K562 (cell line): ENCODE data around the gene GRIN1. TPM values are rescaled to one million over a fixed set of nuclear protein-coding genes. Genes with fewer than 3 reads are reported as not detected.

Experiments used
- FOXA1 ChIP-seq: fragments of 450-650 bp; IDR thresholded peaks from 2 replicates; pipeline ENCODE4 v1.6.1; 2016; ENCODE audit warnings: mild to moderate bottlenecking, borderline replicate concordance
- HDAC1 ChIP-seq, 2 experiments: fragments of 450-650 bp; IDR thresholded peaks; 2 replicates each; pipeline ENCODE4 v1.6.1; 2016 to 2017; ENCODE audit warnings: inconsistent platforms in 1 of 2, mild to moderate bottlenecking in 1 of 2, moderate library complexity in 1 of 2
- NRF1 ChIP-seq, 2 experiments: fragments of 450-650 bp; IDR thresholded peaks in 1 of 2; conservative IDR thresholded peaks in 1 of 2; 2 replicates each; pipeline ENCODE4 v1.6.1; 2014; ENCODE audit warnings: mild to moderate bottlenecking in 2 of 2
- TBL1XR1 ChIP-seq, 2 experiments: IDR thresholded peaks; 2 replicates each; pipeline ENCODE4 v1.6.1; 2012; ENCODE audit warnings: improper control_type of control experiment in 2 of 2, low read length in 2 of 2, mild to moderate bottlenecking in 1 of 2
- polyA plus RNA-seq, 8 experiments: library from polyadenylated mRNA; depleted of rRNA in 4 of 8; stranded (reverse) in 5 of 8; unstranded in 3 of 8; fragments of >200 nt; fragmentation: Nextera tagmentation in 2 of 8; fragmentation: Illumina TruSeq in 1 of 8; extraction: Ambion mirVana in 2 of 8; extraction: Trizol in 1 of 8; gene quantifications; 2 replicates each; pipeline versions ENCODE4 v1.2.1 to v1.2.3, GENCODE V29; 2011 to 2014; ENCODE audit warnings: inconsistent platforms in 1 of 8, missing spikeins in 1 of 8
- total RNA-seq, 7 experiments: library from RNA; depleted of rRNA in 6 of 7; stranded (reverse); fragments of >200 nt in 6 of 7; fragmentation: Illumina TruSeq in 2 of 7; extraction: Trizol in 2 of 7; gene quantifications; 2 replicates each; pipeline versions ENCODE4 v1.2.1 to v1.2.3, GENCODE V29; 2011 to 2021; ENCODE audit warnings: low replicate concordance in 1 of 7
- TF ChIP-seq, protein P1 (sequence below), 2 experiments: fragments of 200-800 bp in 1 of 2; sonication (Bioruptor generic) in 1 of 2; sonication (generic) in 1 of 2; formaldehyde crosslinking in 1 of 2; IDR thresholded peaks in 1 of 2; conservative IDR thresholded peaks in 1 of 2; 2 replicates each; pipeline versions ENCODE4 v1.5.0 to v1.6.1; 2016 to 2020; ENCODE audit warnings: missing compliant biosample characterization in 1 of 2, missing genetic modification characterization in 1 of 2, missing genetic modification reagents in 1 of 2
- TF ChIP-seq, protein P2 (sequence below): sonication (generic); formaldehyde crosslinking; IDR thresholded peaks from 2 replicates; pipeline ENCODE4 v1.8.0; 2023; ENCODE audit warnings: missing genetic modification reagents, mild to moderate bottlenecking, borderline replicate concordance
- TF ChIP-seq, protein P3 (sequence below): fragments of 450-650 bp; IDR thresholded peaks from 2 replicates; pipeline ENCODE4 v1.6.1; 2016
- TF ChIP-seq, protein P4 (sequence below), 2 experiments: fragments of 450-650 bp; IDR thresholded peaks; 2 replicates each; pipeline ENCODE4 v1.6.1; 2016; ENCODE audit warnings: mild to moderate bottlenecking in 2 of 2, borderline replicate concordance in 1 of 2, low read depth in 1 of 2, moderate library complexity in 1 of 2

GRIN1 gene
- total and polyA plus RNA-seq, 9 of the 15 experiments (the other 6 are each of a cell fraction or from before 2014, with no cell fraction given), result 0.03 to 0.35 (median 0.16) TPM; not detected in 6

DNA sequence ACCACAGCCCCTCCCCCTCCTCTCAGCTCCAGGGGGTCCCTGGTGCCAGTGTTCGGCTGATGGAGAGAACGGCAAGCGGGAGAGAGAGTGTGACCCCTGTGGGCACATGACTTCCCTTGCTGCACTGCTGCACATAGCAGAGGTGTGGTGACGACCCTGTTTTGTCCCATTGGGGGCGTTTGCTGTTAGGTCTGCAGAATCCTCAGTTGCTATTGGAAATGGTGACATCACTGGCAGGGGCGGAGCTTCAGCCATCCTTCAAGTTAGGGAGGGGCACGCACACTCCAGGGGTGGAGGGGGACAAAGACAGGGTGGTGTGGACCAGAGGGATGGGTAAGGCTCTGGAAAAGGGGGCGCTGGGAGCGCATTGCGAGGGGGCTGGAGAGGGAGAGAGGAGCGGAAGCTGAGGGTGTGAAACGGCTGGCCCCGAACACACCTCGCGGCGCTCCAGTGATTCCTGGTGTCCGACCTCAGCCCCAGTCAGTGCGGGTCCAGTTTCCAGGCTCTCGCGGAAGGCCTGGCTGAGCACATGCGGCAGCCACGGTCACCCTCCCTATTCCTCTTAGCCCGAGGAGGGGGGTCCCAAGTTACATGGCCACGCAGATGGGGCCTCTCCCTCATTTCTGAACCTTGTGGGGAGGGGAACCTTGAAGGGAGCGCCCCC is 764 bp upstream of the GRIN1 start (continued):
- TF ChIP-seq, protein P1, sequence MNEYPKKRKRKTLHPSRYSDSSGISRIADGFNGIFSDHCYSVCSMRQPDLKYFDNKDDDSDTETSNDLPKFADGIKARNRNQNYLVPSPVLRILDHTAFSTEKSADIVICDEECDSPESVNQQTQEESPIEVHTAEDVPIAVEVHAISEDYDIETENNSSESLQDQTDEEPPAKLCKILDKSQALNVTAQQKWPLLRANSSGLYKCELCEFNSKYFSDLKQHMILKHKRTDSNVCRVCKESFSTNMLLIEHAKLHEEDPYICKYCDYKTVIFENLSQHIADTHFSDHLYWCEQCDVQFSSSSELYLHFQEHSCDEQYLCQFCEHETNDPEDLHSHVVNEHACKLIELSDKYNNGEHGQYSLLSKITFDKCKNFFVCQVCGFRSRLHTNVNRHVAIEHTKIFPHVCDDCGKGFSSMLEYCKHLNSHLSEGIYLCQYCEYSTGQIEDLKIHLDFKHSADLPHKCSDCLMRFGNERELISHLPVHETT (CRISPR knock-in tag; conservative IDR thresholded peaks at IDR 0.05 in 1 of 2, IDR thresholded peaks at IDR 0.05 in 1 of 2), result no peak
- TF ChIP-seq NRF1 (conservative IDR thresholded peaks at IDR 0.05 in 1 of 2, IDR thresholded peaks at IDR 0.05 in 1 of 2) (no peak), HDAC1 (IDR thresholded peaks at IDR 0.05) (no peak), FOXA1 (no peak), TBL1XR1 (IDR thresholded peaks at IDR 0.05; ENCODE audit: low read length in 2 of 2) (no peak)
- TF ChIP-seq, protein P2, sequence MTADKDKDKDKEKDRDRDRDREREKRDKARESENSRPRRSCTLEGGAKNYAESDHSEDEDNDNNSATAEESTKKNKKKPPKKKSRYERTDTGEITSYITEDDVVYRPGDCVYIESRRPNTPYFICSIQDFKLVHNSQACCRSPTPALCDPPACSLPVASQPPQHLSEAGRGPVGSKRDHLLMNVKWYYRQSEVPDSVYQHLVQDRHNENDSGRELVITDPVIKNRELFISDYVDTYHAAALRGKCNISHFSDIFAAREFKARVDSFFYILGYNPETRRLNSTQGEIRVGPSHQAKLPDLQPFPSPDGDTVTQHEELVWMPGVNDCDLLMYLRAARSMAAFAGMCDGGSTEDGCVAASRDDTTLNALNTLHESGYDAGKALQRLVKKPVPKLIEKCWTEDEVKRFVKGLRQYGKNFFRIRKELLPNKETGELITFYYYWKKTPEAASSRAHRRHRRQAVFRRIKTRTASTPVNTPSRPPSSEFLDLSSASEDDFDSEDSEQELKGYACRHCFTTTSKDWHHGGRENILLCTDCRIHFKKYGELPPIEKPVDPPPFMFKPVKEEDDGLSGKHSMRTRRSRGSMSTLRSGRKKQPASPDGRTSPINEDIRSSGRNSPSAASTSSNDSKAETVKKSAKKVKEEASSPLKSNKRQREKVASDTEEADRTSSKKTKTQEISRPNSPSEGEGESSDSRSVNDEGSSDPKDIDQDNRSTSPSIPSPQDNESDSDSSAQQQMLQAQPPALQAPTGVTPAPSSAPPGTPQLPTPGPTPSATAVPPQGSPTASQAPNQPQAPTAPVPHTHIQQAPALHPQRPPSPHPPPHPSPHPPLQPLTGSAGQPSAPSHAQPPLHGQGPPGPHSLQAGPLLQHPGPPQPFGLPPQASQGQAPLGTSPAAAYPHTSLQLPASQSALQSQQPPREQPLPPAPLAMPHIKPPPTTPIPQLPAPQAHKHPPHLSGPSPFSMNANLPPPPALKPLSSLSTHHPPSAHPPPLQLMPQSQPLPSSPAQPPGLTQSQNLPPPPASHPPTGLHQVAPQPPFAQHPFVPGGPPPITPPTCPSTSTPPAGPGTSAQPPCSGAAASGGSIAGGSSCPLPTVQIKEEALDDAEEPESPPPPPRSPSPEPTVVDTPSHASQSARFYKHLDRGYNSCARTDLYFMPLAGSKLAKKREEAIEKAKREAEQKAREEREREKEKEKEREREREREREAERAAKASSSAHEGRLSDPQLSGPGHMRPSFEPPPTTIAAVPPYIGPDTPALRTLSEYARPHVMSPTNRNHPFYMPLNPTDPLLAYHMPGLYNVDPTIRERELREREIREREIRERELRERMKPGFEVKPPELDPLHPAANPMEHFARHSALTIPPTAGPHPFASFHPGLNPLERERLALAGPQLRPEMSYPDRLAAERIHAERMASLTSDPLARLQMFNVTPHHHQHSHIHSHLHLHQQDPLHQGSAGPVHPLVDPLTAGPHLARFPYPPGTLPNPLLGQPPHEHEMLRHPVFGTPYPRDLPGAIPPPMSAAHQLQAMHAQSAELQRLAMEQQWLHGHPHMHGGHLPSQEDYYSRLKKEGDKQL (CRISPR knock-in tag), result no peak
- TF ChIP-seq, protein P3, sequence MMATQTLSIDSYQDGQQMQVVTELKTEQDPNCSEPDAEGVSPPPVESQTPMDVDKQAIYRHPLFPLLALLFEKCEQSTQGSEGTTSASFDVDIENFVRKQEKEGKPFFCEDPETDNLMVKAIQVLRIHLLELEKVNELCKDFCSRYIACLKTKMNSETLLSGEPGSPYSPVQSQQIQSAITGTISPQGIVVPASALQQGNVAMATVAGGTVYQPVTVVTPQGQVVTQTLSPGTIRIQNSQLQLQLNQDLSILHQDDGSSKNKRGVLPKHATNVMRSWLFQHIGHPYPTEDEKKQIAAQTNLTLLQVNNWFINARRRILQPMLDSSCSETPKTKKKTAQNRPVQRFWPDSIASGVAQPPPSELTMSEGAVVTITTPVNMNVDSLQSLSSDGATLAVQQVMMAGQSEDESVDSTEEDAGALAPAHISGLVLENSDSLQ, result no peak
- TF ChIP-seq, protein P4, sequence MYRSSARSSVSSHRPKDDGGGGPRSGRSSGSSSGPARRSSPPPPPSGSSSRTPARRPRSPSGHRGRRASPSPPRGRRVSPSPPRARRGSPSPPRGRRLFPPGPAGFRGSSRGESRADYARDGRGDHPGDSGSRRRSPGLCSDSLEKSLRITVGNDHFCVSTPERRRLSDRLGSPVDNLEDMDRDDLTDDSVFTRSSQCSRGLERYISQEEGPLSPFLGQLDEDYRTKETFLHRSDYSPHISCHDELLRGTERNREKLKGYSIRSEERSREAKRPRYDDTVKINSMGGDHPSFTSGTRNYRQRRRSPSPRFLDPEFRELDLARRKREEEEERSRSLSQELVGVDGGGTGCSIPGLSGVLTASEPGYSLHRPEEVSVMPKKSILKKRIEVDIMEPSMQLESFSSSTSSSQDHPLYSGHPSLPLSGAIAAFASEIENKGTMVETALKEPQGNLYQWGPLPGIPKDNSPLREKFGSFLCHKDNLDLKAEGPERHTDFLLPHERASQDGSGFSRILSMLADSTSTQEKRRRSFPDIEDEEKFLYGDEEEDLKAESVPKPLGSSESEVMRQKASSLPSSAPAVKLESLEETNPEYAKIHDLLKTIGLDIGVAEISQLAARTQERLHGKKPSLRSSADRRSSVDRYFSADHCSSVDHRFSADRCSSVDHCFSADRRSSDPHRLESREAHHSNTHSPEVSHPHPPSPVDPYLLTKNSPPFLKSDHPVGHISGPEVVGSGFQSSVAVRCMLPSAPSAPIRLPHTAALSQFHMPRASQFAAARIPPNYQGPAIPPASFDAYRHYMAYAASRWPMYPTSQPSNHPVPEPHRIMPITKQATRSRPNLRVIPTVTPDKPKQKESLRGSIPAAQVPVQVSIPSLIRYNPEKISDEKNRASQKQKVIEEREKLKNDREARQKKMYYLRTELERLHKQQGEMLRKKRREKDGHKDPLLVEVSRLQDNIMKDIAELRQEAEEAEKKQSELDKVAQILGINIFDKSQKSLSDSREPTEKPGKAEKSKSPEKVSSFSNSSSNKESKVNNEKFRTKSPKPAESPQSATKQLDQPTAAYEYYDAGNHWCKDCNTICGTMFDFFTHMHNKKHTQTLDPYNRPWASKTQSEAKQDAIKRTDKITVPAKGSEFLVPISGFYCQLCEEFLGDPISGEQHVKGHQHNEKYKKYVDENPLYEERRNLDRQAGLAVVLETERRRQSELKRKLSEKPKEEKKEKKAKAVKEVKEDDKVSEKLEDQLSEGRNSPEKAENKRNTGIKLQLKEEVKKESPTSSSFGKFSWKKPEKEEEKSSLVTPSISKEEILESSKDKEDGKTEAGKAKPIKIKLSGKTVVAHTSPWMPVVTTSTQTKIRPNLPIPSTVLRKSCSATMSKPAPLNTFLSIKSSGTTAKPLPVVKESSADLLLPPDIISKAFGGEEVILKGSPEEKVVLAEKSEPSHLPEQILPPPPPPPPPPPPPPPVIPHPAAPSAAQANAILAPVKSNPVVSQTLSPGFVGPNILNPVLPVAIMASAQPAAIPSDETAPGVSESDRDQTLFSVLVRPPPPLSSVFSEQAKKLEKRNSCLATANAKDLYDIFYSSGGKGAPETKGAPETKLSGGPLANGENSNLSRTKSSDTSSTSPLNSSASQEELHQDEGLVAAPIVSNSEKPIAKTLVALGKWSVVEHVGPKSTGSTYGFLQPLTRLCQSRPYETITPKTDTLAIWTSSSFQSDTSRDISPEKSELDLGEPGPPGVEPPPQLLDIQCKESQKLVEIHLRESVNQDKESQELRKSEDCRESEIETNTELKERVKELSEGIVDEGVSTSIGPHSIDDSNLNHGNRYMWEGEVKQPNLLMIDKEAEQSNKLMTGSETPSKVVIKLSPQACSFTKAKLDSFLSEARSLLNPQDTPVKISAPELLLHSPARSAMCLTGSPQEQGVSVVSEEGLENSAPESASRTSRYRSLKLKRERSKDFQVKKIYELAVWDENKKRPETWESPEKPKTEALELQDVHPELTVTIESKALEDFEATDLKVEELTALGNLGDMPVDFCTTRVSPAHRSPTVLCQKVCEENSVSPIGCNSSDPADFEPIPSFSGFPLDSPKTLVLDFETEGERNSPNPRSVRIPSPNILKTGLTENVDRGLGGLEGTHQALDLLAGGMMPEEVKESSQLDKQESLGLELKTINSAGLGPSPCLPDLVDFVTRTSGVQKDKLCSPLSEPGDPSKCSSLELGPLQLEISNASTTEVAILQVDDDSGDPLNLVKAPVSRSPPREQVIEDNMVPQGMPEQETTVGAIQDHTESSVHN (IDR thresholded peaks at IDR 0.05; ENCODE audit: borderline replicate concordance in 1 of 2, low read depth in 1 of 2), result no peak
